OCI-M2 (cell line): ENCODE data around the gene MEGF10.
"Not testable (repeated sequence)": the region's sequence is repeated elsewhere in the genome, so short reads cannot be mapped to it uniquely, and the experiment has no call there.

Source experiments
- DNase-seq: peaks from one replicate; lab custom pipeline; 2025; ENCODE audit not compliant: unreplicated experiment; lab: John Stamatoyannopoulos, UW

Gene MEGF10

DNA sequence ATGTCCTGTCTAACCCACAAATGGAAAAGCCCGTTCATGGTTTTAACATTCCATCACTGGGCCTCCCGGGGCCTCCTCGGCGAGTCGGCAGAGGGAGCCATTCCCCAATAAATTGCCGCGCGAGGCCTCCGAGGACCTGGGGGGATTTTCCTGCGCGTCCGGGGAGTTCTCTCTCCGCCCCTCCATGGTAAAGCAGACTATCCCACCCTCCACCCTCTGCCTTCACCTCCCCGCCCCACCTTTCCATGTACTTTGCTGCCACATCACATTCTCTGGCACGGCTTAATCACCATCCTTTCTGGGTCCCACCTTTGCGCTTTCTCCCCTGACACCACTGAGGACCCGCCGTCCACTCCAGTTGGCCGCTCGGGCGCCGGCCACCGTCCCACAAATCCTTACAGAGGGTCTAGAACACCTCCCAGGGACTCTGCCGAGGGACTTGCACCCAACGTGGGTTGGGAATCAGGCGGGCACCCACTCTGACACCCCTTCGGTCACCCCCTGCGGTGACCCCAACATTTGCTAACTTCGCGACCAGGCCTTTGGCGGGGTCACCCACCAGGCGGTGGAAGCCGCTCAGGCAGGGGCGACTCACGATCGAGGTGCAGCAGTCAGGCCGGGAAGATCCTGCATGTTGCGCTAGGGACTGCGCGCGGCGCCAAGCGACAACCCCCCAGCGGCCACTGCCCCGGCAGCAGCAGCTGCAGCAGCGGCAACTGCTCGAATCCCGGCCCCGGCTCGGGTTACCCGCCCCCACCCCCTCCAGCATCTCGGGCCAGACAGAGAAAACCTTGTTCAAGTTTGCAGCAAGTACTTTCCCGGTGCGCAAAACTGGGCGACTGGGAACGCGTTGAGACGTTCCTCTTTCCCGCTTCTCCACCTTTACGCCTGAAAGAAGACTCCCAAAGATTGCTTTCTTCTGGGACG, at the start of gene MEGF10:
Gene MEGF10 (plus strand): TSS at position 778 of the 927 bp plus-strand sequence. CDS start 40,513 bp downstream, outside the sequence.
- no peak for DNase-seq

DNA sequence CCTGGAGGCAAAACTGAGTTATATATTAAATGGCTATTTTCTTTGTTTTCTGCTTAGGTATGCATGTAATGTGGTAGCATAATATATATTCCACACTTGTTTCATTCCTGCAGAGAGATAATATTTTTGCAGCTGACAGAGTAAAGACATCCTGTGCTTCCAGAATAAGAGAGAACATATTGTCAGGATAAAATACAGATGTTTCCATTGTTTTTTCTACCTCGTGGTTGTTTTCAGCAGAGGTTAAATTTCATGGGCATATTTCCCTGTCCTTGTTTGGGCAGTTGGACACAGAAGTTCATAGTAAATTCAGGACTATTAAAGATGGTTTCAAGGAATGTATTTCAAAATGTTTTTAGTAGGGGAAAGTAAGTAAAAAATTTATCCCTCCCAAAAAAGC, 47.6 kb upstream of the MEGF10 start:
- DNase-seq, result no peak

DNA sequence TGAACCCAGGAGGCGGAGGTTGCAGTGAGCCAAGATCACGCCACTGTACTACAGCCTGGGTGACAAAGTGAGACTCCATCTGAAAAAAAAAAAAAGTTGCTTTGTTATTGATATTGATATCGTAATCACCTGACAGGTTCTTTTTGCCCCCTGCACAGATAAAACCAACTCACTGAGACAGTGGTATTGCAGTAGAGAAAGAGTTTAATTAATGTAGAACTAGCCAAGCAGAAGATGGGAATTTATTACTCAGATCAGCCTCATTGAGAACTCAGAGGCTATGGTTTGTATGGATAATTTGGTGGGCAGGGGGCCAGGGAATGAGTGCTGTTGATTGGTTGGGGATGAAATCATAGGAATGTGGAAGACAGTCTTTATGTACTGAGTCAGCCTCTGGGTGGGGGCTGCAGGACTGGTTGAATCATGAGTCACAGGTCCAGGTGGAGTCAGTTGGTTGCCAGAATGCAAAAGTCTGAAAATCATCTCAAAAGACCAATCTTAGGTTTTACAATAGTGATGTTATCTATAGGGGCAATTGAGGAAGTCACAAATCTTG, 35.8 kb upstream of the MEGF10 start:
- DNase-seq, result no peak

DNA sequence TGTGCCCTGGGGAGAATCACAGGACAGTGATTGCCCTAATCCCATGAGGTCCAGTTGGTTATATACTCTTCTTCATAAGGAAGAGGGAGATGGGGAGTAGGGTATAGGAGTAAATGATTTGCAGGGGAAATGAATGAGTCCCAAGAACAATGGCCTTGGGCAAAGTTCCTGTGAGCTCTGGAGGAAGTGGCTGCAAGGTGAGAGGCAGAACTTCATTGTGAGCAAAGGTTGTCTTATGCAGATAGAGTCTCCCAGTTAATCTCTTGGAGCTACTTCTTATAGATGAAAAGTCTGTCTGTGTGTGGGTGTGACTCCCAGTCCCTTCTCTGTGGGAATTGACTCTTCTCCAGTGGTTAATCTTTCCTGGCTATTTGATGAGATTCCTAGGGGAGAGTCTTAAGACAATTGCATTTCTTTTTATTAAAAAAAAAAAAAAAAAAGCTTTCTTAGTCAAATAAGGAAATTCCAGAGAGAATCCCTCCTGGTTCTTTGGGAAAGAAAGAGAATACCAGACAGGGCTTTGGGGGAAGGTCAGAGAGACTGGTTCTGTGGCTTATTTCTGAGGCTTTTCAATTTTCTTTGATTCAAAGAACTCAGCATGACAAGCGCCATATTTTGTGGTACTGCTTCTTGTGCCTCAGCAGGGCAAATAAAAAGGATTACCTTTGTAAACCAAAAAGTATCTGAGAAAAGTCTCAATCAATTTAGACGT, 33.6 kb upstream of the MEGF10 start:
- DNase-seq, result no peak

DNA sequence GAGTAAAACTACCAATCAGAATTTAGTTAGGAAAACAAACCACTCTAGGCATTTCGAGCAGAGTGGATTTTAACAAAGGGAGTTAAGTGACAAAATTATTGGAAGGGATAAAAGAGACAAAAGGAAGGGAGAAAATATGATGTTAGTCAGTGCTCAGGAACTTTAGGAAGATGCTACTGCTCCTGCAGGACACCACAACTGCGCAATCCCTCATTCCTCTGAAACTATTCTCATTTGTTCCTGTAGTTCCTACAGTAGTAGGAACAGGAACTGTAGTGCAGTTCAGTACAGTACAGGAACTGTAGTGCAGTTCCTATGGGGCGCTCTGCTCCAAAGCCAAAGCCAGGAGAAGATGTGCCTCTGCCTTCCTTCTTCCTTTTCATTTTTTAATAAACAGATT, 29.9 kb upstream of the MEGF10 start:
- no peak for DNase-seq

DNA sequence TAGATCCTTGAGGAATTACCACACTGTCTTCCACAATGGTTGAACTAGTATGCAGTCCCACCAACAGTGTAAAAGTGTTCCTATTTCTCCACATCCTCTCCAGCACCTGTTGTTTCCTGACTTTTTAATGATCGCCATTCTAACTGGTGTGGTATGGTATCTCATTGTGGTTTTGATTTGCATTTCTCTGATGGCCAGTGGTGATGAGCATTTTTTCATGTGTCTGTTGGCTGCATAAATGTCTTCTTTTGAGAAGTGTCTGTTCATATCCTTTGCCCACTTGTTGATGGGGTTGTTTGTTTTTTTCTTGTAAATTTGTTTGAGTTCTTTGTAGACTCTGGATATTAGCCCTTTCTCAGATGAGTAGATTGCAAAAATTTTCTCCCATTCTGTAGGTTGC, 25.1 kb upstream of the MEGF10 start:
- not testable (repeated sequence) for DNase-seq

DNA sequence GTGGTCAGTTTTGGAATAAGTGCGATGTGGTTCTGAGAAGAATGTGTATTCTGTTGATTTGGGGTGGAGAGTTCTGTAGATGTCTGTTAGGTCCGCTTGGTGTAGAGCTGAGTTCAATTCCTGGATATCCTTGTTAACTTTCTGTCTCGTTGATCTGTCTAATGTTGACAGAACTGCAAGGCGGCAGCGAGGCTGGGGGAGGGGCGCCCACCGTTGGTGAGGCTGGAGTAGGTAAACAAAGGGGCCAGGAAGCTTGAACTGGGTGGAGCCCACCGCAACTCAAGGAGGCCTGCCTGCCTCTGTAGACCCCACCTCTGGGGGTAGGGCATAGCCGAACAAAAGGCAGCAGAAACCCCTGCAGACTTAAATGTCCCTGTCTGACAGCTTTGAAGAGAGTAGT, 22.3 kb upstream of the MEGF10 start:
- DNase-seq, result not testable (repeated sequence)

DNA sequence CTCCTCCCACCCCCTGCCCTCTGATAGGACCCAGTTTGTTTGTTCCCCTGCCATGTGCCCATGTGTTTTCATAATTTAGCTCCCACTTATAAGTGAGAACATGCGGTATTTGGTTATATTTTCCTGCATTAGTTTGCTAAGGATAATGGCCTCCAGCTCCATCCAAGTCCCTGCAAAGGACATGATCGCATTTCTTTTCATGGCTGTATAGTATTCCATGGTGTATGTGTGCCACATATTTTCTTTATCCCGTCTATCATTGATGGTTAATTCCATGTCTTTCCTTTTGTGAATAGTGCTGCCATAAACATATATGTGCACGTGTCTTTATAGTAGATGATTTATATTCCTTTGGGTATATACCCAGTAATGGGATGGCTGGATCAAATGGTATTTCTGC, 19.9 kb upstream of the MEGF10 start:
- not testable (repeated sequence) for DNase-seq

DNA sequence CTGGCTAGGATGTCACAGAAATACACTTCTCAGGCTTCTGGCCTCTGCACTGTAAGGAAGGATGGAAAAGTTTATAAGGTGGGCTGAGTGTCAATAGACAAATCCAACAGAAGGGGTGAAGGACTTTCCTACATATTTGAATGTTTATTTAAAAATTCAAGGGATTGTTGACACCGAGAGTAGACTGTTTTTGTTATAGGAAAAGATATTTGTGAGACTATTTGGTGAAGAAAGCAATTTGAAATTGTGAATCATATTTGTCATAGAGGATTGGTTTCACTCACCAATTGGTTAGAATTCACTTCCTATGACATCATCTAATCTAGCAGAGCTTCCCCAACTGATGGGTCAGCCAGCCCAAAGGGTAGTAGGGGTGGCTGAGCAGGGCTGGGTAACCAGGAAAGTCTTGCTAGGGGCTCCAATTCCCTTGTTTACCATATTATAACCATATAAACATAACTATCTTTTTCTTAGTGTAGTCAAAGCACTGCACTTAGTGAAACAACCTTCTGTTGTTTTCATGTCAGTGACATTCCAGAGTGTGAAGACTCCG, 14.9 kb upstream of the MEGF10 start:
- DNase-seq, result no peak

DNA sequence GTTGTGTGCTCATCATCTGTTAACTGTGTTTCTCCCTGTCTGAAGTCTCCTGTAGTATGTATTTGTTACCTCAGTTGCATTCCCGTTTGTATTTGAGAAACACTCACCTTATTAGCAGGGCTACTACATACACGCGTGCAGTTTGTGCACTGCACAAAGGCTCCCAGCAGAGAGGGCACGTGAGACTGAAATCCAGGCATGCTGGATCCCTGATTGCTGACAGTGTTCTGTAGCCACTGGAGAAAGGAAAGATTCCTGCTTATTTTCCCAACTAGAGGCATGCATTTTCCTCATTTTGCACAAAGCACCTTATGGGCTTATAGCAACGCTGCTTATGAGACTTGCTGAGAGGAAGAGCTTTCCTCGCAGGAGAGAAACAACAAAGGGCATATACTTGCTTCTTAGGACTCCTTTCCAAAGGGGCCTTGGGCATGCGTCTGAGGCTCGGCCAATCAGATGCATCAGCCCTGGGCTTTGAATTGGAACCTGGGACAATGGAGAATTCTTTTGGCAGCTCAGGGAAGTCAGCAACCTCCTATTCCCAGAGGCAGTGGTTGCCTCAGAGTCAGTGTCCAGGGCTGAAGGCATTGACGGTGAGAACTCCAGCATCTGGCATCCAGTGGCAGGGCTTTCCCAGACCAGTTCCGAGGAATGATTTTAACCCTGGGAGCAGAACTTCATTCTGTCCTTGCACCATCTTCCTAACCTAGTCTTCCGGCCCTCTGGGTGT, 9.9 kb upstream of the MEGF10 start:
- no peak for DNase-seq

DNA sequence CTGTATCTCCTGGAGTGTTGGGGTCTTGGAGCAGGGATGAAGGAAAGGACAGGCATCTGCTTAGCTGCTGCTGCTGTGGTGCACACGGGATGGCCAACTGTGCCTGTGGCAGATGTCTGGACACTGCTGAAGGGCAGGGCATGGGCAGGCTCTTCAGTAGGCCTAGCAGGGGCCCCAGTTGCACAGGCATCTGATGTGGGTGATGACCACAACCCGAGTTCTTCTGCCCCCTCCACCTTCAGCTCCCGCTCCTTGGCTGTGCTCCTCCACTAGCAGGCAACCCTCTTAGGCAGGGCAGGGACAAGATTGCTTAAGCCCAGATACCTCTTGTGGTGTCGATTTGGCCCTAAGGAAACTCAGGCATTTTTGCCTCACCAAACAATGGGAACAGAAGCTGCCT, 9.0 kb upstream of the MEGF10 start:
- DNase-seq, result no peak

DNA sequence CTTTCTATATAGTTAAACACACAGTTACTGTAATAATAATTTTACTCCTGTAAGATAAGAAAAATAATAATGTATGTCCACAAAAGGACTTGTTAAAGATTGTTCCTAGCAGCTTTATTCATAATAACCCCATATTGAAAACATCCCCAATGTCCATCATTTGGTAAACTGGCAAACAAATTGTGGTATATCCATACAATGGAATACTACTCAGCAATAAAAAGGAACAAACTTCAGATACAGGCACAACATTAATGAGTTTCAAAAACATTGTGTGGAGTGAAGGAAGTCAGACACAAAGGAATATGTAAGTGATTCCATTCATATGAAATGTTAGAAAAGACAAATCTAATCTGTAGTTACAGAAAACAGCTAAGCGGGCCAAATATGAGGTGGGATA, 1.9 kb upstream of the MEGF10 start:
- no peak for DNase-seq

DNA sequence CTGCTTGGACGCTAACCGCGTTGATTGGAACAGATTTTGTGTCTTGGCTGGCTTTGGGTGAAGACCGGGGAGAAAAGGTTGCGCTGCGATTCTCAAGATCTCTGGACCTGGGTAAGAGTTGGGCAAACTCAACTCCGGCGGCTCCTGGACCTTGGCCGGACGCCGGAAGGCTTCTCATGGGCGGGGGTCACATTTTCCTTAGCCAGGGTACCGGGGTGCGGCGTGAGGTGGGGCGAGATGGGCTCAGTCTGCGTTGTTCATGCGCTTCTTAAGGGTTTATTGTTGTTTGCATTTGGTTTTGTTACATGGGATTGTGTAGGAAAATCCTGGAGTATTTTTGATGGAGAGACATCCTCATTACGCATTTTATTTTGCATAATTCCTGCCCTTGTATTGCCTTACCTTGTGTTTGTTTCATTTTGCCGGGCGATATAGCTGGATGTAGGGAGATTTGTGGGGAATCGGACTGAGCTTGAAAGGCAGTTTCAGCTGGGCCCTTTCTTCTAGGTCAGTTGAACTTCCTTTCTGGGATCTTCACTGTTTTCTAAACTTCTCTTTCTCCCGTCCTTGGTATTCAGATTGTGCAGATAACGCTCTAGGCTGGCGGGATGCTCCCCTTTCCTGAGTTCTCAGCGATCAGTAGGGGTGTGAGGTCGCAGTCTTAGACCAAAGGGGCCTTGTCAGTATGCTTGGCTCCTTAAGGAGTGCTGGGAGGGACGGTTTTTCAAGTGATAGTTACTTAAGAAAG, 524 bp downstream of the MEGF10 start:
- no peak for DNase-seq

DNA sequence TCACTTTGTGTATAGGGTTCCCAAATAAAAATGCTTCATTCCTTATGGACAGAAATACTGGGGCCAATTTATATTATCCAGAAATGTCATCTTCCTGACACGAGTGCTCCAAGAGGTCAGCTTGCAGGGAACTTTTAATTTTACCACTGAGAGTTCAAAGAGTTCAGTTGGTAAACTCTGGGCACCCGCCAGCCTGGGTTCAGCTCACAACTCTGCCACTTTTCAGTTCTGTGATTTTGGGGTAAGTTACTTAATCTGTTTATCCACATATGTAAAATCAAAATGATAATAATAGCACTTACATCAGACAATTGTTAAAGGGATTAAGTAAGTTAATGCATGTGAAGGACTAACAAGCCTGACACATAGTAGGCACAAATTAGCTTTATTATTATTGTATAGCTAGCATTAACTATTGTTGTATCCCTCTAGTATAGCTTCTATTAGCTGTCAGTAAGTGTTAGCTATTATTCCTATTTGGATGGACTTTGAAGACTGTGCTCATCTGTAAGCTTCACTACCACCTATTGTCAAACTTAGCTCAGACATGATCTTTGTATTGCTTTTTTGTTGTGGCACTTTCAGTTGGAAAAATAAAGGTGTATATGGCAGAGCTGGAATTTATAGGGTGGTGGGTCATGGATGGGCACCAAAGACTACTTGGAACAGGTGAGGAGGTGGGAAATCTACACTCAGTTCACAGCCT, 1.6 kb downstream of the MEGF10 start:
- no peak for DNase-seq

DNA sequence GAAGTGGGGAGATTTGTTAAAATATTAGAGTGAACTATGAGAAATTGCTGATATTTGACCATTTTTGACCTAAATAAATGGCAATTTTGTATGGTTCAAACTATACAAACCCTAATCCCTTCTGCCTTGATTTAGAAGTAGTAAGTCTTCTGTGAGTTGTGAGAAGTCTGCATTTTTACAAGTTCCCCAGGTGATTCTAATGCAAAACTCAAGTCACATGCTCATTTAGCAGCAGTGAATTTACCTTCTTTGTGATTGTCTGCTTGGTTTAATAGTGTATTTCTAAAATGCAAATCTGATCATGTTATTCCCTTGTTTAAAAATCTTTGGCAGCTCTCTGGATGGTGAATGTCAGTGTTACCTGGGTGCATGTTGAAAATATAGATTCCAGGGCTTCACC, 2.8 kb downstream of the MEGF10 start:
- no peak for DNase-seq

DNA sequence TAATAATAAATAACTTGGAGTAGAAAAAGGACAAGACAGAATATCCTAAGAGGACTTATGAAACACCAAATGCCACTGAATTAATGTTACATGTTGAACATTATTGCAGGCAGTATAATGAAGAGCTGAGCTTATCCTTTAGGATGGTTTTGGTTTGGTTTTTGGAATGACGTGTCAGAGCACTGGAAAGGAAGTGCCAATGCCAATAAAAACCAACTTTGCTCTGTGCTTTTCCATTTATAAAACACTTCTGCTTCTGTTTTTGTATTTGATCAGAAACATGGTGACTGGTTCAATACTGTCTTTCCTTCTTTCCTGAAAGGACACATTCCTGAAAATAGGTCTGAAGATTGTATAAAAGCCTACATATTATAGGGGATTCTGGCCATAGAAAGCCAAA, 4.2 kb downstream of the MEGF10 start:
- no peak for DNase-seq

DNA sequence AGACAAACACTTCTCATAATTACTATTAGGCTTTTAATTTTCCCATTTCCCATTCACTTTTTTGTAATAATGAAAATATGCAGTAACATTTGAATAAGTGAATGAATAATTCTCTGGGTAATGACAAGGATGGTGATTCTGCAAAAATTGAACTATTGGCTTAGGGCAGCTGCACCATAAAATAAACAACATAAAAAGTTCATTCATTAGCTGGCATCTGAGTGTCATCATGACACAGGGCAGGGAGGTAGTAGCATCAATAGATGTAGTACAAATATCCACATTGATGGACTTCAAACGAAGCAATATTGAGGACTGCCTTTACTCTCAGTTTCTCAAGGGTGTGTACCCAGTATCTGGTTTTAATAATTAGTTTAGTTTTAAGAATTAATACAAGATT, 4.9 kb downstream of the MEGF10 start:
- no peak for DNase-seq

DNA sequence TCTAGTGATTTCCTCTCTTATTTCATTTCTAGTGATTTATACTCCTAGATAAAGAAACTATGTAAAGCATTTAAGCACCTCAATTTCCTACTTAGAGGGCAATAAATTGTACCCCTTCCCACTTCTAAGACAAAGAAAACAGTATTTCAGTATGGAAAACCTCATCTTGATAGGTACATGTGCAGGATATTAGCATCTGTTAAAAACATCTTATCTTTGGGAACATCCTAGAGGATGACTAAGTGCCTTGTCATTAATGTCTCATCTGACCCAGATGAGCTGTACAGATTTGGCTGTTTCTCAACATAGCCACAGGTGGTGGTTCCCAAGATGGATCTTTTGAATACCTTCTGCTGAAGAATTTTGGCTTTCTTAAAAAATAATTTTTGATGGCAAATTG, 5.7 kb downstream of the MEGF10 start:
- no peak for DNase-seq

DNA sequence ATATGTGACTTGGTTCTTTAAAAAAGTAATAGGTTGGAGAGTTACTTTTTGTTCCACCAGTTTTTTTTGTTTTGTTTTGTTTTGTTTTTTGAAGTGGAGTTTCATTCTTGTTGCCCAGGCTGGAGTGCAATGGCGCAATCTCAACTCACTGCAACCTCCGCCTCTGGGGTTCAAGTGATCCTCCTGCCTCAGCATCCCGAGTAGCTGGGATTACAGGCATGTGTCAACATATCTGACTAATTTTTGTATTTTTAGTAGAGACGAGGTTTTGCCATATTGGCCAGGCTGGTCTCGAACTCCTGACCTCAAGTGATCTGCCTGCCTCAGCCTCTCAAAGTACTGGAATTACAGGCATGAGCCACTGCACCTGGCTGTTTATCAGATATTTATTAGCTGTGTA, 6.3 kb downstream of the MEGF10 start:
- not testable (repeated sequence) for DNase-seq
